Endothelial cell (in vitro differentiated cells): ENCODE results near the gene ARMH4. TPM values are rescaled to one million over a fixed set of nuclear protein-coding genes. Genes with fewer than 3 reads are reported as not detected.

Experiments
- DNase-seq: peaks from one replicate; pipeline ENCODE4 v3.0.0; 2021; ENCODE audit warnings: low spot score
- H3K27ac Mint-ChIP-seq: one replicate; pipeline ENCODE4 v1.8.0; 2021; ENCODE audit warnings: mixed read lengths, inconsistent platforms; ENCODE audit not compliant: unreplicated experiment
- H3K27me3 Mint-ChIP-seq: one replicate; pipeline ENCODE4 v1.8.0; 2021; ENCODE audit warnings: mild to moderate bottlenecking, moderate library complexity, mixed read lengths, inconsistent platforms; ENCODE audit not compliant: unreplicated experiment
- H3K36me3 Mint-ChIP-seq: one replicate; pipeline ENCODE4 v1.8.0; 2021; ENCODE audit warnings: mild to moderate bottlenecking, low read depth, mixed read lengths, inconsistent platforms; ENCODE audit not compliant: unreplicated experiment
- H3K4me1 Mint-ChIP-seq: one replicate; pipeline ENCODE4 v1.8.0; 2021; ENCODE audit warnings: mild to moderate bottlenecking, mixed read lengths, inconsistent platforms; ENCODE audit not compliant: unreplicated experiment
- H3K4me3 Mint-ChIP-seq: one replicate; pipeline ENCODE4 v1.8.0; 2021; ENCODE audit warnings: mild to moderate bottlenecking, mixed read lengths, inconsistent platforms; ENCODE audit not compliant: unreplicated experiment
- H3K9me3 Mint-ChIP-seq: one replicate; pipeline ENCODE4 v1.8.0; 2021; ENCODE audit warnings: mixed read lengths, inconsistent platforms; ENCODE audit not compliant: unreplicated experiment
- CTCF ChIP-seq: fragments of 200-600 bp; sonication (generic); IDR thresholded peaks from one replicate; pipeline ENCODE4 v1.5.0; 2021; ENCODE audit warnings: antibody characterized with exemption; ENCODE audit not compliant: unreplicated experiment
- total RNA-seq: library from RNA; stranded (reverse); fragmentation: NEBNext Ultra II Directional; extraction: Animal tissue kit (Norgen Biotek cat#: 25700); gene quantifications from one replicate; pipeline ENCODE4 v1.2.1, GENCODE V29; 2021; ENCODE audit not compliant: unreplicated experiment

ARMH4 gene
- total RNA-seq, 1 donor from 2014 or later: 10.5 TPM

DNA sequence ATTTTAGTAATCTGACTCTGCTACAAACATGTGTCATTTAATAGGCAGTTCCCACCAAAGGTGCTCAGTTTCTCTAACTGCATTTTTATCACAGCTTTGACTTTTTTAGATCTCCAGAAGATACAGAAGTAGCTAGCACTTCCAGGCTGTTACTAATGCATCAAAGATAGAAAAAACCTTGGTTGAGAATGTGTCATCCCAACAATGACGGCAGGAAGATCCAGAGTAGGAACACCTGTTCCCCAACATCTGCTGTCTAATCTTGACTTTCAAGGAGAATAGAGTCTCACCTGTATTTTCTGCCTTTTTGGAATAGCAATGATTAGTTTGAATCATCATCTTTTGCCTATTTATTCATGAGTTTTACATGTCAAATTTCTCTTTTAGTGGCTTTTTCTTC, 45.0 kb downstream of the ARMH4 start:
- H3K4me1 Mint-ChIP-seq: peaks cover 6% of the 10 kb centered on the region
- H3K4me3 Mint-ChIP-seq: no peak overlapping the region
- peaks cover 2% of the 10 kb centered on the region for H3K27me3 Mint-ChIP-seq
- no peak overlapping the region for H3K27ac Mint-ChIP-seq
- no peaks in the 10 kb centered on the region for H3K9me3 Mint-ChIP-seq
- DNase-seq: no peak
- TF ChIP-seq CTCF: no peak
- no peaks in the 10 kb centered on the region for H3K36me3 Mint-ChIP-seq

DNA sequence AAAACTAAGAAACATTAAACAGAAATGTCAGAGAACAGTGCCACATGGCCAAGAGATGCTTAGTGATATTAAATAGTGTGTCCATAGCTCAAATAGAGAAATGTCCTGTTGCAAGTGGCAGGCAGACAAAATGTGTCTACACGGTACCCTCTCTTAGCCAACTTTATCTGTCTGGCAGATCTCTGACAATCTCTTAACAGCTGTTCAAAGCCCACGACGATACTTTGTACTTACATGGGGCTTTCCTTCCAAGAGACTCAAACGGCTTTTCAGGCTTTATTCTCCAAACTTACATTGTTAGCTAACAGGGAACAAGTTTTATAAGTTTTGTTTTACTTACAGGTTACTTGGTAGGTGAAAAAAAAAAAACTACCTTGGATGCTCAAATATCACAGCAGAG, 45.6 kb downstream of the ARMH4 start:
- Mint-ChIP-seq H3K4me3 (no peak overlapping the region), H3K4me1 (peaks cover 6% of the 10 kb centered on the region), H3K9me3 (no peaks in the 10 kb centered on the region), H3K36me3 (no peaks in the 10 kb centered on the region), H3K27ac (no peak overlapping the region), H3K27me3 (peaks cover 2% of the 10 kb centered on the region)
- no peak for TF ChIP-seq CTCF
- DNase-seq: no peak

DNA sequence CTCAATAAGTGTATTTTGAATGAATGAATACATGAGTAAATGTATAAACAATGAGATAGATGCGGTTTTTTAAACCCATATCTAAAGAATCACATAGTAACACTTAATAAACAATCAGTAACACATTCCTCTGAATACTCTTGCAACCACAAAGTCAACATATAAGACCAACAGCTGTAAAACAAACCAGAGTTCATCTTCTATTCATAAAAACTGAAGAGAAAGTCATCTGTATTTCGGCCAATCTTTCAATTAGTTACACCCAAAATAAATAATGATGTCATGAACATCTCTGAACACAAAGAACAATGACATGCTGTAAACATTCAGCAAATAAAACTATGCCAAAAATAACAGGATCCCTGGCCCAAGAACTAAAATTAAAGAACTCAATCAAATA, 47.2 kb downstream of the ARMH4 start:
- Mint-ChIP-seq H3K27ac (no peak overlapping the region), H3K27me3 (peaks cover 2% of the 10 kb centered on the region), H3K9me3 (no peaks in the 10 kb centered on the region), H3K4me1 (peaks cover 4% of the 10 kb centered on the region), H3K36me3 (no peaks in the 10 kb centered on the region), H3K4me3 (no peak overlapping the region)
- no peak for TF ChIP-seq CTCF
- no peak for DNase-seq

GRCh38 chr14:58100735-58101368, 51.2 kb downstream of the ARMH4 start:
- DNase-seq: no peak
- H3K27me3 Mint-ChIP-seq: peaks cover 2% of the 10 kb centered on the region

More at GRCh38 chr14:58100735-58101368, 51.2 kb downstream of the ARMH4 start:
- no peak for TF ChIP-seq CTCF
- no peaks in the 10 kb centered on the region for H3K9me3 Mint-ChIP-seq
- no peak overlapping the region for H3K27ac Mint-ChIP-seq
- peaks cover 8% of the 10 kb centered on the region for H3K4me1 Mint-ChIP-seq
- peaks cover 3% of the 10 kb centered on the region for H3K36me3 Mint-ChIP-seq
- no peak overlapping the region for H3K4me3 Mint-ChIP-seq
